SKM-1 (cell line): ENCODE results near the gene GALNT2.

Experiments used
- DNase-seq: peaks from one replicate; lab custom pipeline; 2025; ENCODE audit not compliant: unreplicated experiment; lab: John Stamatoyannopoulos, UW

Gene GALNT2

DNA sequence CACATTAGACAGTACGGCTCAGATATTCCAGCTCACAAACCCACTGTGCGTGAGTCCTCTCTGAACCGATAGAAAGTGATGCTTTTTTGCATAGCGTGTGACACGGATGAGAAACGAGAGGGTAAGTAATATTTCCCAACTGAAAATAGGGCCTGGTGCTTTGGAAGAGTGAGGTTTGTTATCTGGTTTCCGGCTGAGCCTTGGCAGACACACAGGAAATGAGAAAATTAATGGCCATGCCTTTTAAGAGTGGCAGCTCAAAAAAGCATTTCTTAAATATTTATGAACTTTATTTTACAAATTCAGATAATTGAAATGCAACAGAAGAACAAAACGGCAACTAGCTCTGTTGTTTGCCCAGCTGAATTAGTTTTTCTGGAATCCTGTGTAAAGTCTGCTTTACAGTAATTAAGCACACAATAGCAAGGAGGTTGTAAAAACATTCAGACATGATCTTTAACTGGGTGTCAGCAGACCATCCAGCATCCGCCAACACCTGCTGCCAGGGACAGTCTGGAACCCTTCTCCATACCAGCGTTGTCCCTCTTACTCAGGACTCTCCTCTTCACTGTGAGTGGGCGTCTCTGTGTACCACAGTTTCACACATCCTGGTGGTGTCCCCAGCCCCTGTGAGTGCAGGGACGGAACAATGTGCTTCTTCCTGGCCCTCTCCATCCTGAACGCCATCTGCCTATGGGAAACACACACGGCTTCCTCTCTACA is 203.7 kb downstream of the GALNT2 start:
- DNase-seq, result no peak

DNA sequence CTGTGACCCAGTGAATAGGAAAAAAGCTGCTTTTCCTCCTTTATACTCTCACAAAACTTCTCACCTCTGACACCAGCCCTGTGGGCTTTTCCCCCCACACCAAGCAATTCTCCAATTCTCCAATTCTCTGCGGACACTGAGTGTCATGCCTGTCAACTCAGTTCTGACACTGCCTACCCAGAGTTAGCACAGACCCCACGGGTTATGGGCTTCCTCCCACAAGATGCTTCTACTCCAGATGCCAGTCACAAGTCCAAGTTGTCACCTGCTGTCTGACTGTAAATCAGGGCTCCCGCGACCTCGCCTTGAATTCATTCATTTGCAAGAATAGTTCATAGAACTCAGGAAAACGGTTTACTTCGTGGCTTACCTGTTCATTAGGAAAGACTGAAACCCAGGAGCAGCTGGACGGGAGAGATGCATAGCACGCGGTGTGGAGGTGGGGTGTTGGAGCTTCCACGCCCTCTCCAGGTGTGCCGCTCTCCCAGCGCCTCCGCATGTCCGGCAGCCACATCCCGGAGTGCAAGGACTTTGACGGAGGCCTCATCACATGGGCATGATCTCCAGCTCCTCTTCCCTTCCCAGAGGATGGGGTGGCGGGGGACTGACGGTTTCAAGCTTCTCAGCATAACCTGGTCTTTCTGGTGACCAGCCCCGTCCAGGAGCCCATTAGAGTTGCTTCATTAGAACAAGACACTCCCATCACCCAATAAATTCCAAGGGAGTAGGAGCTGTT is 204.4 kb downstream of the GALNT2 start:
- DNase-seq, result no peak

DNA sequence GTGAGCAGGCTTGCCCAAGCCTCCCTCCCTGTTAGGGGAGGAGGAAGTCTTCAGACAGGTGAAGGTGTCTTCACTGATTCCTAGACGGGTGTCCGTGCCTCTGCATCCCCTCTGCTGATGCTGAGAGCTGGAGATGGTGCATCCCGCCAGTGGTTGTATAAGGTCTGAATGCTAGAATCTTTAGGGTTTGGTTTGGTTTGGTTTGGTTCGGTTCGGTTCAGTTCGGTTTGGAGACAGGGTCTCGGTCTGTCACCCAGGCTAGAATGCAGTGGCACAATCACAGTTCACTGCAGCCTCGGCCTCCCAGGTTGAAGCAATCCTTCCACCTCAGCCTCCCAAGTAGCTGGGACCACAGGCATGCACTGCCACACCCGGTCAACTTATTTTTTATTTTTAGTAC is 205.5 kb downstream of the GALNT2 start:
- no peak for DNase-seq

DNA sequence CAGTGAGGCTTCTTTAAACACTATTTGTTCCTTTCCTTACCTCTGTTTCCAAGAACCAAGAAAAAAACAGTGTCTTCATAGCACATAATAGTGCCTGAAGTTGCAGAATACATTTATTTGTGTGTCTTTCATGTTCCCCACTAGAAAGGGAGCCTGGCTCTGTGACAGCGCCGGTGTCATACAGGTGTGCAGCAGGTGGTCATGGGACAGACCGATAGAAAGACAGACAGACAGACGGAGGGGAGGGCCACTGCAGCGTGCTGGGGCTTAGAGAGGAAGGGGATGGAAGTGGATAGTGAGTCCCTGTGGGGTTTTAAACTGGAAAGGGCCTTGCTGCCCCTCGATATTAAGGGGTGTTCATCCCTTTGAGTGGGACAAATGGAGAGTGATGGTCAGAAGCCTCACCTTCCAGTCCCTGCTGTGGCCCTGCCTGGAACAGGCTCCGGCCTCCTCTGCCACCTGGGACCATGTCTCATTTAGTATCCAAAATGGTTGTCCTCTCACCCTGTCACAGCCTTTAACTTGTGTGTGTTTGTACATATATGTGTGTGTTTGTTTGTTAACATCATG is 206.2 kb downstream of the GALNT2 start:
- no peak for DNase-seq

DNA sequence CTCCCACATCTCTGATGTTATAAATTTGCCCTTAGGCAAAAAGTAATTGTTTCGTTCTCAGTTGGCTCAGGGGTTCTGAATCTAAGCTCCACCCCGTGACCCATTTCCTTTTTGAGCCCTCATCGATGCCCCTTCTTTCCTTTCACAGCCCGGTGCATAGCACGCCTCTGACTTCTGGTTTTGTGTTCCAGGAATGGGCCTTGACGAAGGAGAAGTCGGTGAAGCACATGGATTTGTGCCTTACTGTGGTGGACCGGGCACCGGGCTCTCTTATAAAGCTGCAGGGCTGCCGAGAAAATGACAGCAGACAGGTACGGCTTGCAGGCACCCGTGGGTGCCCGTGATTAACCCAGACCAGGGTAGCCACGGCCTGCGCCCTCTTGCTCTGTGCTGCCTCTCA is 207.2 kb downstream of the GALNT2 start:
- no peak for DNase-seq

DNA sequence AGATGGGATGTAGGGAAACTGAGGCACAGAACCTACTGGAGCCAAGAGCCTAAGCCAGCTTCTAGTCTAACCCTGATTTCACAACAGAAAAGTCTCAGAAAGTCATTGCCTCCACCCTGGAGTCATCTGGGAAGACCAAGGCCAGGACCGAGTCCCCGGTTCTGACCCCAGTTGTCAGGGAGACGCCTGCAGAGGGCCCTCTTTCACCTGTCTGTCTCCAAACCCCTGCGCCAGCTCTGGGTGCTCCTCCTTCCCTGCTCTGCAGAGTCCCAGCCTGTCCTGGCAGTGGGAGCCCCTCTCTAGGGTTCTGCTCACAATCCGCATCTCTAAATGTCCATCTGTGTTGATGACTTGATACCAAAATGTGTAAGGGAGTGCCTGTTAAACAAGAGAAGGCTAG is 209.4 kb downstream of the GALNT2 start:
- DNase-seq, result no peak

DNA sequence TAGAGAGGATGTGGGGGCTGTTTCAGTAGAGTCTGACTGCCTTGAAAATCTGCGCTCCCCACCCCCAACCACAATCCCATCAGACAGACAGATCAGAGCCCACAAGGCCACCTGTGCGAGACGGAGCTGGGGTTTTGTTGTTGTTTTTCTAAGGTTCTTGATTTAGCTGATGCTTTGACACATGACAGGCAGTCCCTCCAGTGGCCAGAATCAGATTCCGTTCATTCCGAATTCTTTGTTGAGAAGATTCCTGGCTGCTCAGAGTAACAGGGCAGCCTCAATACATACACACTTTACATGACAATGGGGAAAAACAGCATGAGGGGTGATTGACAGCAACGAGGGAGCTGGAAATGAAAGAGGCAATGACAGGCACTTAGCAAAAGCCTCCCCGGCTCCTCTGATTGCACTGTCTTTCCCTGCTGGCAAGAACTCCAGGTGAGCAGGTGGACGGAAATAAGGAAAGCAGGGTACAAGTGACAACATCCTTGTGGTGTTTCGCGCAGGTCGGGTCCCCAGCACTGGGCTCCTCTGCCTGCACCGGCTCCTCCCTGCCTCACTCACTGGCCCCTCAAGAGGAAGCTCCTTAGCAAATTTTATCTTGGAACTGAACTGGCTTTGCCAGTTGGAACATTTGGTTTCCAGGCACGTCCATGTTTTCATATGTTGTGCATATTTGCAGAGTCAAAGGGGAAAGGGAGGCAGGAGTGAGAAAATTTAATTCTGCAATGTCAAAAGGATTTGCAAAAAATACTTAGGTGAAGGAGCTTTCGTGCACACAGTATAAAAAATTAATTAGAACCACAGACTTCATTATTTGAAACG is 210.4 kb downstream of the GALNT2 start:
- no peak for DNase-seq

DNA sequence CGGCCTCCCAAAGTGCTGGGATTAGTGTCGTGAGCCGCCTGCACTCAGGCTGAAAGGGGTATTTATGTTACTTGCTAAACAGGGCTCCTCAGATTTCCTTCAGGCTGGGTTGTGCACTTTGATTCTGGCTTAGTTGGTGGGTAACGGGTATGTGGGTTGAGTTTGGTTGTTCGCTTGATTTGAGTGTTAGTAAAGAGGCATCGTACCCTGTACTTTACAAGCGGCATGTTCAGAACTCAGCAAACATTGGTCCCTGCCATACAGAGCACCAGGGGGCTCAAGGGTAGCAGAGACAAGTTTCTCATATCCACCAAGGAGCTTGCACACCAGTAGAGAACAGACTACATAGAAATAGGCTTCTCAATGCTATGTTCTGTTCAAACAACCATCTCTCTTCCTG is 211.3 kb downstream of the GALNT2 start:
- DNase-seq, result no peak

DNA sequence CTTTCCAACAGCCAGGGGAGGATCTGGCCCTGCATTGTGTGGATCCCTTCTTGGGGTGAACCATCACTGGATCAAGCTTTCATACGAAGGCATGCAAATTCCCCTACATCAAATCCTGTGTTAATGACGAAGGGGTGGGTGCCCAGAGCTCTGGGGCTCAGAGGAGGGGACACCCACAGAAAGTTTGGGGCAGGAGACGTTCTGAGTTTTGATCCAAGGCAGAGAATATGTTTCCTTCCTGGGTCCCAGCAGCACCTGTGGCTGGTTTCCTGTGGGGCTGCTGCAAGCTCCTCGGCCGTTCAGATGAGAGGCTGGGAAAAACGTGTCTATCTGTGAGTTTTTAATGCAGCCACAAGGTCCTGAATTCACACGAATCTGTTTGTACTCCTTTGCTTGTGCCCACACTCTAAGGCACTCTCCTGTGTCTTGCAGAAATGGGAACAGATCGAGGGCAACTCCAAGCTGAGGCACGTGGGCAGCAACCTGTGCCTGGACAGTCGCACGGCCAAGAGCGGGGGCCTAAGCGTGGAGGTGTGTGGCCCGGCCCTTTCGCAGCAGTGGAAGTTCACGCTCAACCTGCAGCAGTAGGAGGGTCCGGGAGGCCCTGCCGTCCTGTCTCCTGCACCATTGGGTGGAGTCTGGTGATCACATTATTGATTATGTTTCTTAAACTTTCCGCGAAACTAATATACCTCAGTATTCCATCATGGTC is 212.0 kb downstream of the GALNT2 start:
- DNase-seq, result no peak

DNA sequence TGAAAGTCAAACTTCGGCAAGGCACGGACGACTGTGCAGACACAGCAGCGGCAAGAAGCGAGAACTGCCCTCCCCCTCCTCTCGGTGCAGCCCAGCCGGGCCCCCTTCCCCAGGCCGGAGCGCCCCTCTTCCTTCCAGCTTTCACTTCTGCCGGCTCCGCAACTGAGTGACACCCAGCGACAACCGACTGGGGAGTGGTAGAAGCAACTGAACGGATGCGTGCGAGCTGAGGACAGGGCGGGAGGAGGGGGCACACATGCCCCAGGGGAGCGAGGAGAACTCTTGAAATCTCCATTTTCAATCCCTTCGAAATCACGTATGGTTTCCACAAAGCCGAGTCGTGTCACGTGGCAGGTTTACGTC is 212.5 kb downstream of the GALNT2 start:
- DNase-seq, result no peak

DNA sequence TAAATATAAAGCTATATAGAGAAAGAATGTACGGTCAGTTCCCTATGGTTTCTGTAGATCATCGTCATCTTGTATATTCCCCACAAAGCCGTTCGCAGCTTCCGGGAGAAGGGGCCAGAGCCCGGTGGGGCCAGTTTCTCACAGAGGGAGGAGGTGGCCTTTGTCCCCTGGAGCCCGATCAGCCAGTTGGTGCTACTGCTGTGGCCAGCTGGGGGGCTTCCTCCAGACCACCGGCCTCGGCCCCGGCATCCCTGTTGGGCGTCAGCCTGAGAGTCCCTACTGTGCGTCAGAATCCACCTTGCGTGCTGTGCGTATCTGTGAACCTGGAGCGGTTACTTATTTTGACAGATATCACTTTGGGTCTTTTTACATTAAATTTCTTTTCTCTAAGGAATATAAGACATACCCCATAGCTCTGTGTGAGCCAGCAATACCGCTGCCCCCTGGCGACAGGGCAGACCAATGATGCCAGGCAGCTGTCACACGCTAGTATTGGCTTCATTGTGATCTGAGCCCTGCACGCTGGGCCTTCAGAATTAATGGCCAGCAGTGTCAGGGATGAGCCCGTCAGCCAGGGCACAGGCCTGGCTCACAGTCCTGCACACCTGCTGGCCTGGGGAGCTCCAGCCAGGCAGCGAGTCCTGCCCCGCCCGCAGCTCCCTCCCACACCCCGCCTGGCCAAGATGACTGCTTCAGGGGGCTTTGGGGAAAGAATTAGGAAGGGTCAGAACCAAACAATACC is 213.2 kb downstream of the GALNT2 start:
- no peak for DNase-seq

DNA sequence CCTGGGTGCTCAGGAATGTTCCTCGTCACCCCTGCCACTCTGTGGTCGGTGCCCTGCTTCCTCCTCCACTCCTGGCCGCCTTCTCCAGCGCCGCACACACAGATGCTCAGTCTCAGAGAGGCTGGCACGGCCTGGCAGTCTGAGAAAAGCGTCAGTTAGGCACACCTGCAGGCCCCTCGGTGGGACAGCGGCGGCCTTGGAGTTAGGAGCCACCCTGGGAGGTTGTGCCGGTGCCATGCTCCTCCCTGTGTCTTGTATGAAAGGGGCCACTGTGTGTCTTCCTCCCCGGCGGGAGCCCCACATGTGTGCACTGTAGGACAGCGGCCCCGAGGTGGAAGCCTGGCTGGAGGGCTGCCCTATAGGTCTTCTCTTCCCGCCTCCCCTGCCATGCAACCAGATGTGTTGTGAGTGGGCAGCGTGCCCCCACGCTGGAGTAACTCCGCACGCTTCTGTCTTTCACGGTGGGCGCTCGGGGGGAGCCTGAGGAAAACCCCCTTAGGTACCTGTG is 213.9 kb downstream of the GALNT2 start:
- no peak for DNase-seq

DNA sequence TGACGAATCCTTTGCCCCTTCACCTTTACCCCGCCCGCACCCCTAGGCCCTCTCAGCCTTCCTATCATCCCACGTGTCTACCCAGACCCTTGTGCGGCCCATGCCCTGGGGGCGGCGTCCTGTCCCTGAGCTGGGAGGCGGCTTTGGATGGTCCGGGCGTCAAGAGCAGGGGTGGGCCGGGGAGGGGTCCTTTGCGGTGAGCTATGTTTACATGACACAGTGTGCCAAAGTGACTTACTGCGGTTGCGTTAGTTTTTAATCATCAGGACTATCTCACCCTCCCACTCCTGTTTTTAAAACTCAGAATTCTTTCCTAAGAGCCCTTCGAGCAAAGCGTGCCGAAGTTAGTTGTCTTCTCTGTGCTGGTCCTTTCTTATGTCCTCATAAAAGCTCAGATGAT is 214.5 kb downstream of the GALNT2 start:
- DNase-seq, result no peak

DNA sequence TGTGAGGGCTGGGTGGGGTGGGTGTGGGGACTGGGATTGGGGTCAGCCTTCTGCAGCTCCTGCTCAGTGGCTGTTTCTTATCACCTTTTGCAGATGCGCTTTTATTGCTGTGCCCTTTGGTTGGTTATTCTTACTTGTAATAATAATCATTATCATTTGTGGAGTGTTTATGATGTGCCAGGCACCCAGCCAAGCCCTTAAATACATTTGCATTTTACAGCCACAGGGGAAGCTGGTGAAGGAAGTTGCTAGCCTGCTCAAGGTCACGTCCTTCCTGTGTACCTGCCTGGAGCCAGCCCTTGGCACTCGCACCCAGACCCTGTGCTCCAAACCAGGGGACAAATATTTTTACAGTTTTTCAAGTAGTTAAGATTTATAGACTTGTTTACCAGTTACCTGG is 215.1 kb downstream of the GALNT2 start:
- DNase-seq, result no peak

DNA sequence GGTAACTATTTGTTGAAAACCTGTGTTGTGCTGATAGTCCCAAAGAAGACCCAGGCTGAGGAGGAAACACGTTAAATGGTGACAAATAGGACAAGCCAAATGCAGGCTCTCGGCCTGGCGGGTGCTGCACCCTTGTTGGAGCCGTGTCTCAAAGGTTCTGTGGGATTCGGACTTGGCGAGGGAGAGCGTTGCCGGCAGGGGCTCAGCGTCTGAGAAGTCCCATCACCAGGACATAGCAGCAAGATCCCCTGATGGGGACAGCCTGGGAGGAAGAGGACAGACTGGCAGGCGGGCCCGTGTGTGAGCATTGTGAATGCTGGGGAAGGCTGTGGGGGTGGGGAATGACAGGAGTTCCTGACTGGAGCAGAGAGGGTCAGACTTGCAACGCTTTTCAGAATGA is 216.6 kb downstream of the GALNT2 start:
- no peak for DNase-seq

DNA sequence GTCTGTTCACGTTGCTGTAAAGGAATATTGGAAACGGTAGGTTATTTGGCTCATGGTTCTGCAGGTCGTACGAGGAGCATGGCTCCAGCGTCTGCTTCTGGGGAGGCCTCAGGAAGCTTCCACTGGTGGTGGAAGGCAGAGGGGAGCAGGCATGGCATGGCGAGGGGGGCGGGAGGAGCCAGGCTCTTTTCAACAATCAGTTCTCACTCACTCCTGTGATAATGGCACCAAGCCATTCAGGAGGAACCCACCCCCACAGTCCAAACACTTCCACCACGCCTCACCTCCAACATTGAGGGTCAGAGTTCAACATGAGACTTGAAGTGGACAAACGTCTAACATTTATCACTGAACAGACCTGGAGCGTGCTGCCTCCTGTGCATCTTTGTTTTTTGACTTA is 217.9 kb downstream of the GALNT2 start:
- no peak for DNase-seq

DNA sequence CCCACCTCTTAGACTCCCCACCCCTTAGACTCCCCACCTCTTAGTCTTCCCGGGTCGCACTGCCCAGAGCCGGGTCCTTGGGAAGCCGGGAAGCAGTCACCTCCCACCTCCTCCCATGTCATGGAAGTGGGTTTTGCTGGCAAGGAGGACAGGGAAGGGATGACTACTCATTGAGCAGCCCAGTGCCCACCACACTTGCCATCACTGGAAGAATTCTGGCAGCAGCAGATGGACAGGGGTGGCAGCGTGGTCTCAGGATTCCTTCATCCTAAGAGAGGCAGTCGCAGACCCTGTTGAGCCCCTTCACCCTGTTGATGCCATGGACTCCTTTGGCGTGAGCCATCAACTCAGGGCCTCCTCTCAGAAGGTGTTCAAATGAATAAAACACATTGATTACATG is 218.3 kb downstream of the GALNT2 start:
- no peak for DNase-seq

DNA sequence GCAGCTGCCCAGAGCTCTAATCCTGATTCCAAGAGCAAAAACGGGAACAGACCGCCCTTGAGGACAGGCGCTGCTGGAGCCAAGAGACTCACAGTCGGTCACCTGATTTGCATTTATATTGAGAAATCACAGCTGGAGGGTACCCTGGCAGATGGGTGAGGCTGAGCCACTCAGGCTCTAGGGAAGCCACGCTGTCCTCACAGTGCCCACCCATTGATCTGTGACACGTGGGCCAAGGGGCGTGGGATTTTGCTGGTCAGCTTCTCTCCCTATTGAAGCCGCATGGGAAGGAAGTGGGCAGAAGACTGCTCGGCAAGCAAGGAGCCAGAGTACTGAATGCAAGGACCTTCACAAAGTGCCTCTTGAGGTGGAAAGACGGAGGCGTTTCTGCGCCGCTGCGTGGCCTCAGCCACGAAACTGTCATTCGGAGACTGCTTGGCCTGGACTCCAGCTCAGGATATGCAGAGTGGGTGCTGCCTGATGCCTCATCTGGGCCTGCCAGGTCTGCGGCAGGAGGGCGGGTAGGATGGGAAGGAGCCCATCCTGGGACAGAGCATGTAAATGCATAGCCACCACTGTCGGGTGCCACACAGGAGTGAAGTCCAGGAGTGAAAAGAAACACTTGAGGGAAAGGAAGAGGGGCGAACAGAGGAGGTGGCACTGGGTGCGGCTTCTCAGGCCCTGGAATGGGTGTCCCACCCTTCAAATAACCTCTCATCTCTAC is 219.3 kb downstream of the GALNT2 start:
- no peak for DNase-seq

DNA sequence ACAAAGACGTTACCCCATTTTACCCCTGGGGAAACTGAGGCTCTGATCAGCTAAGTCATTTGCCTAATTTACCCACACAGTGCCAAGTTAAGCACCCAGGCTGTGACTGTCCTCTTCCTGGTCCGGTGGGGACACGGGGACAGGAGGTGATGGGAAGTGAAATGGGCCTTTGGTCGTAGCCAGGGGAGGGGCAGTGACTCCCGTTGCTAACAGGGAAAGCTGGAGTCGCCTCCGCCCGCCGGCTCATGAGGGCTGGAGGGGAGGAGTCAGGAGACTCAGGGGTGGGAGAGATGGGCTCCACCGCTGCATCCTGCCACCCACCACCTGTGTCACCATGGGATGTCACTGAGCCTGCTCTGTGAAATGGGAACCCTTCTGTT is 219.8 kb downstream of the GALNT2 start:
- DNase-seq, result no peak
